ENCODE data around the gene AGPAT2.

Gene AGPAT2

GRCh38 chr9:136725612-136726011 is 38.4 kb upstream of the AGPAT2 start:
- H3K27ac ChIP-seq: peak overlapping the region; percentile 93
- TF ChIP-seq, protein P1, sequence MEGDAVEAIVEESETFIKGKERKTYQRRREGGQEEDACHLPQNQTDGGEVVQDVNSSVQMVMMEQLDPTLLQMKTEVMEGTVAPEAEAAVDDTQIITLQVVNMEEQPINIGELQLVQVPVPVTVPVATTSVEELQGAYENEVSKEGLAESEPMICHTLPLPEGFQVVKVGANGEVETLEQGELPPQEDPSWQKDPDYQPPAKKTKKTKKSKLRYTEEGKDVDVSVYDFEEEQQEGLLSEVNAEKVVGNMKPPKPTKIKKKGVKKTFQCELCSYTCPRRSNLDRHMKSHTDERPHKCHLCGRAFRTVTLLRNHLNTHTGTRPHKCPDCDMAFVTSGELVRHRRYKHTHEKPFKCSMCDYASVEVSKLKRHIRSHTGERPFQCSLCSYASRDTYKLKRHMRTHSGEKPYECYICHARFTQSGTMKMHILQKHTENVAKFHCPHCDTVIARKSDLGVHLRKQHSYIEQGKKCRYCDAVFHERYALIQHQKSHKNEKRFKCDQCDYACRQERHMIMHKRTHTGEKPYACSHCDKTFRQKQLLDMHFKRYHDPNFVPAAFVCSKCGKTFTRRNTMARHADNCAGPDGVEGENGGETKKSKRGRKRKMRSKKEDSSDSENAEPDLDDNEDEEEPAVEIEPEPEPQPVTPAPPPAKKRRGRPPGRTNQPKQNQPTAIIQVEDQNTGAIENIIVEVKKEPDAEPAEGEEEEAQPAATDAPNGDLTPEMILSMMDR (conservative IDR thresholded peaks at IDR 0.05; ENCODE audit: low read depth): no peak
- DNase-seq (ENCODE audit: low spot score): peak; percentile 83
- POLR2A ChIA-PET (ENCODE audit: low non-redundant PET): interaction anchor here (0.5 to 0.9 kb wide), 3 partner anchors 13 to 47 kb away, joined by 3 to 5 read pairs (median 5); no protein-coding TSS in a partner anchor
- CTCF ChIA-PET: interaction anchor here (0.5 to 4.8 kb wide), 4 partner anchors 31 to 106 kb away, joined by 3 to 29 read pairs (median 6); no protein-coding TSS in a partner anchor

DNA sequence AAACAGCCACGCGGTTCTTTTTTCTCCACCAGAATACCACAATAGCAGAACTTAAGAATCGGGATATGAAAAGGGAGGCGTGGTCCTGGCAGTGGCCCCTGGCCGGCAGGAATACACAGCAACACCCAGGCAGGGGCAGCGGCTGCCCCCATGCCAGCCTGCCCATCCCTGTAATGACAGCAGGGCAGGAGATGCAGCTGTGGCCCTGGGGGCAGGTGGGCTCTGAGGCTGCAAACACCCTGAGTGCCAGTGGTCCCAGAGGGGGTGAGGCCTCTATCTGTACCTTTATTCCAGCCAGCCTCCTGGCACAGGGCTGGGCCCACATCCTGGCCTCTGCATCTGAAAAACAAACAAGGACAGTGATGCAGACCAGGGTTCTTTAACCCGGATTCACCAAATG is 37.5 kb upstream of the AGPAT2 start:
- peak overlapping the region; percentile 93 for H3K27ac ChIP-seq
- ChIA-PET POLR2A (ENCODE audit: low non-redundant PET) (no interaction called here), CTCF (interaction anchor here (1.4 kb wide), 1 partner anchor 30 kb away, joined by 7 read pairs; no protein-coding TSS in a partner anchor)
- DNase-seq (ENCODE audit: low spot score): no peak
- TF ChIP-seq, protein P1 (conservative IDR thresholded peaks at IDR 0.05; ENCODE audit: low read depth): no peak

GRCh38 chr9:136723989-136724388 is 36.7 kb upstream of the AGPAT2 start:
- TF ChIP-seq, protein P1 (conservative IDR thresholded peaks at IDR 0.05; ENCODE audit: low read depth): no peak
- peak overlapping the region; percentile 93 for H3K27ac ChIP-seq
- POLR2A ChIA-PET (ENCODE audit: low non-redundant PET): interaction anchor here (0.9 kb wide), 1 partner anchor 10 kb away, joined by 3 read pairs; no protein-coding TSS in a partner anchor
- no peak for DNase-seq (ENCODE audit: low spot score)
- CTCF ChIA-PET: interaction anchor here (0.6 to 5.1 kb wide), 3 partner anchors 10 to 146 kb away, joined by 3 to 25 read pairs (median 4); no protein-coding TSS in a partner anchor

GRCh38 chr9:136723362-136723976 is 36.2 kb upstream of the AGPAT2 start:
- TF ChIP-seq, protein P1 (conservative IDR thresholded peaks at IDR 0.05; ENCODE audit: low read depth): no peak
- H3K27ac ChIP-seq: peak overlapping the region; percentile 93
- POLR2A ChIA-PET (ENCODE audit: low non-redundant PET): interaction anchor here (0.9 kb wide), 1 partner anchor 9 kb away, joined by 3 read pairs; no protein-coding TSS in a partner anchor
- CTCF ChIA-PET: interaction anchor here (0.6 to 5.1 kb wide), 3 partner anchors 10 to 147 kb away, joined by 3 to 25 read pairs (median 4); no protein-coding TSS in a partner anchor
- no peak for DNase-seq (ENCODE audit: low spot score)

- CTCF ChIA-PET: interaction anchor here (1.4 to 5.1 kb wide), 3 partner anchors 28 to 55 kb away, joined by 3 to 25 read pairs (median 22); no protein-coding TSS in a partner anchor
- DNase-seq (ENCODE audit: low spot score): no peak
- TF ChIP-seq, protein P1 (conservative IDR thresholded peaks at IDR 0.05; ENCODE audit: low read depth): no peak
- POLR2A ChIA-PET (ENCODE audit: low non-redundant PET): interaction anchor here (0.9 kb wide), 1 partner anchor 9 kb away, joined by 3 read pairs; no protein-coding TSS in a partner anchor
- H3K27ac ChIP-seq: peak overlapping the region; percentile 93
Observed at GRCh38 chr9:136722969-136723356, 35.7 kb upstream of the AGPAT2 start.

- ChIA-PET CTCF (interaction anchor here (0.8 to 5.1 kb wide), 5 partner anchors 9 to 237 kb away, joined by 3 to 25 read pairs (median 3); no protein-coding TSS in a partner anchor), POLR2A (ENCODE audit: low non-redundant PET) (no interaction called here)
- TF ChIP-seq, protein P1 (conservative IDR thresholded peaks at IDR 0.05; ENCODE audit: low read depth): no peak
- peak overlapping the region; percentile 93 for H3K27ac ChIP-seq
- no peak for DNase-seq (ENCODE audit: low spot score)
Observed at GRCh38 chr9:136722093-136722968, 35.1 kb upstream of the AGPAT2 start.

Measured in RWPE1 (cell line).